ENCODE data around the gene GRIP2.

Gene GRIP2

GRCh38 chr3:14485981-14486380 lies 54.2 kb downstream of the GRIP2 start:
- DNase-seq (ENCODE audit: low read depth in 1 of 2, low spot score in 1 of 2), result no peak

GRCh38 chr3:14484741-14485140 lies 55.4 kb downstream of the GRIP2 start:
- no peak for DNase-seq (ENCODE audit: low read depth in 1 of 2, low spot score in 1 of 2)

DNA sequence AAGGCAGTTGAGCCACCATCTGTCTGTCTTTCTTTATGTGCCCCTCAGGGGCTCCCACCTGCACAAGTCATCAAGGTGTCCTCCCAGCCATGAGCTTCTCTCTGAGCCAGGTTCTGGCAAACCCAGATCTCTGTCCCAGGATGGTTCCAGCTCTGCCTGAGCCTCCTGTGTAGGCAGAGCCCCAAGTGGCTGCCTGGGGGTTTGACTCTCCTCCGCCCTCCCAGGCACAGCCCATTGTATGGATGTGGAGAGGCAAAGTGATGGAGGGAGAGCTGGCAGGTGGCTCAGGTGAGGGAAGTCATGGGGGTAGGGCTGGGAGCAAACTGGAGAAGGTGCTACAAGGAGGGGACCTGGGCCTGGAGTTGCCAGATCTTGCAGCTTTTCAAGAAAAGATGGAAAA lies 56.9 kb downstream of the GRIP2 start:
- DNase-seq (ENCODE audit: low read depth in 1 of 2, low spot score in 1 of 2), result no peak

DNA sequence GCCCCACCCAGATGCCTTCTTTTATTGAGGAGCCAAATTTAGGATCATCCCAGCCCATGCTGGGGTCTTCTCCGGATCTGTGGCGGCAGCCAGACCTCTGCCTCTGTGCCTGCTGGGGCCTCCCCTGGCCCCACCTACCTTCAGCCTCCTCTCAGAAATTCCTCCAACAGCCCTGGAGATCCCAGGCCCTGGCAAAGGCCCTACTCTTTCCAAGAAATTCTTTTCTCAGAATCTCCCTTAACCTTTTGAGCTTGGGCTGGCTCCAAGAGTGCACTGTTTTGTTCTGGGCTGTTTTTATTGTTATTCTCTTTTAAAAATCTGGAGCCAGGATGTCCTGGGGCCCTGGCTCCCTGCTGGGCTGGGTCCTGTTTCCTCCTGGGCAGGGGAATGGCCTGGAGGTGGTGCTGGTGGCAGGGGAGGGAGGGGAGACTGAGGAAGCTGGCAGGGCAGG lies 57.8 kb downstream of the GRIP2 start:
- no peak for DNase-seq (ENCODE audit: low read depth in 1 of 2, low spot score in 1 of 2)

DNA sequence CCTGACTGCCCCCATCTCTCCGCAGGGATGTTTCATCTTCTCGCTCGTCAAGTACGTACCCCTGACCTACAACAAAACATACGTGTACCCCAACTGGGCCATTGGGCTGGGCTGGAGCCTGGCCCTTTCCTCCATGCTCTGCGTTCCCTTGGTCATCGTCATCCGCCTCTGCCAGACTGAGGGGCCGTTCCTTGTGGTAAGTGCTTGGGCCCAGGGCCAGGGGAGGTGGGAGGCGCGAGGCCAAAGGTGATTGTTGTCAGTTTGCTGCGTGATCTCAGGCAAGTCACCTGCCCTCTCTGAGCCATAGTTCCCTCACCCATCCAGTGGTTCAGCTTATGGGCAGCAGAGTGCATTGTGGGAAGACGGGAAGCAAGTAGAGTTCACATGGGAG lies 58.5 kb downstream of the GRIP2 start:
- no peak for DNase-seq (ENCODE audit: low read depth in 1 of 2, low spot score in 1 of 2)

GRCh38 chr3:14481018-14481645 lies 59.0 kb downstream of the GRIP2 start:
- no peak for DNase-seq (ENCODE audit: low read depth in 1 of 2, low spot score in 1 of 2)

DNA sequence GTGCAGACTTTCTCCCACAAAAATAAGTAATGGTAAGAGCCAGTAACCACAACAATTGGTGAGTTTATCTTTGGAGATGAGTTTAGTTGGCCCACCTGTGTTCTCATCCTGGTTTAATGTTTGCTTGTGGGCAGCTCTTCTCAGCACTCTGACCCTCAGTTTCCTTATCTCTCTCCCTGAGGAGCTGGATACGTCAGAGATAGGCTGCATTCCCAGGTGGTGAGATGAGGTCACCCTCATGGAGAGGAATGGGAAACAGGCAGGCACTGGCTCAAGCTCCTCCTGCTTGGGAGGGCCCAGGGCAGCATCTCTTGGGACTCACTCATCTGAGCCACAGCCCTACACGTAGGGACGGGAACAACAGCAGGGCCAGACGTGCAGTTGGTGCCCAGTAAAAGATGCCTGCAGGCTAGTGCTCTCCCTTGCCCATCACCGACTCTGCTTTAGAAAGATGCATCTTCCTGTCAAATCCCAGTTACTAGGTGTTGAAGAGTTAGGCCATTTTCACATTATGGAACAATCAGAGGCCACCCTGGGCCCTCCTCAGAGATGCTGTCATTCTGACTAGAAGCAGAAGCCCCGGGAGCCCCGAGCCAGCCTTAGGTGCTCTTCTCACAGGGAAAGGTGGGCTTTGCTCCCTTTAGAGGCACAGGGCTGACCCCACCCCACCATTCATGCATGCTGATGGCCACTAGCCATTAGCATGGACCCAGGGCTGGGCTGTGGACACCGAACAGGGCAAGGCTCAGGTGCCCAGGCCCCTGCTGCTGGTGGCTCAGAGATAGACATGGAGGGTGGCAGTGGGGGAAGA lies 59.7 kb downstream of the GRIP2 start:
- no peak for DNase-seq (ENCODE audit: low read depth in 1 of 2, low spot score in 1 of 2)

- no peak for DNase-seq (ENCODE audit: low read depth in 1 of 2, low spot score in 1 of 2)
Measured at GRCh38 chr3:14479591-14479990, 60.6 kb downstream of the GRIP2 start.

DNA sequence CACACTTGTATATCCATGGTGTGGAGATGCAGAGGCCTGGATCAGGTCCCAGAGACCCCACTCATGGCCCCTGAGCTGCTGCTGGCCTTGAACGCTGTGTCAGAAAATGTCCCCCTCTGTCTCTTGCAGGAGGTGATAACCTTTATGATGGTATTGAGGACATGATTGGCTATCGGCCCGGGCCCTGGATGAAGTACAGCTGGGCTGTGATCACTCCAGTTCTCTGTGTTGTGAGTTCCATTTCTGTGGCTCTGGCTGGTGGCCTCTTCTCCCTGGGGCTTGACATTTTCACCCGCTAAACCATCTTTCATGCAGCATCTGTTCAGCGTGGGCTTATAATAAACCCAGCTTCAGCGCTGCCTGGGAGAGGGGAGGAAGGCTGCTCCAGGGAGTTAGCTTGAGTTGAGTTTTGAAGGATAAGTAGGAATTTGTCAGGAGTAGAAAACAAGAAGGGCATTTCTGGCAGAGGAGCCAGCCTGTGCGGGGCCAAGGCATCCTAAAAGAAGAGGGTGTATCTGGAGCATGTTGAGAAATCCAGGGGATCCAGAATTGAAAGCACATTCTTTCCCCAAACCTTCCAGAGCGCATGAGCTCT lies 61.1 kb downstream of the GRIP2 start:
- no peak for DNase-seq (ENCODE audit: low read depth in 1 of 2, low spot score in 1 of 2)

DNA sequence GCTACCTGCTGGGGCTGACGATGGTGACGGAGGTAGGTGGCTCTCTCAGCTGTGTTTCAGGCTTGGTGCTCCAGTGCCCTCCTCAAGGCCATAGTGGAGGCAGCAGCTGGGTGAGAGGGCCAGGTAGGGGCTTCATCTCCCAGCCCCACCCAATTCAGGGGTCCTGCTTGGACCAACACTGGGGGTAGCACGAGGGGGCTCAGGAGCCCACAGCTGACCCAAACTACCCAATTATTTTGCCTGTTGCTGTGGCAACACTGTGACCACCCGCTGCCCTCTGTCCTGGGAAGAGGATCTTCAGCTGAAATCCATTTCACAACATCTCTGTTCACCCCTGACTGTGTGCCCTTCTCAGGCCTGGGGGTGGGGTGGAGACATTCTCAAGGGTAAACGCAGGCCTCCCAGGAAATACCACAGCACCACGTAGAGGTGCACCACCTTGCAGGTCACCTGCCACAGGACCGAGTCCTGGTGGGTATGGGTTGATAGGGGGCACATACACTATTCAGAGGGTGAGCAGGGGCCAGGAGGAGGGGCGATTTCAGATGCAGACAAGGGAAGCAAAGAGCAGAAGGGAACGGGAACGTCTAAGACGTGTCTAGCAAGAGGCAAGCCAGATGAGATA lies 62.7 kb downstream of the GRIP2 start:
- no peak for DNase-seq (ENCODE audit: low read depth in 1 of 2, low spot score in 1 of 2)

DNA sequence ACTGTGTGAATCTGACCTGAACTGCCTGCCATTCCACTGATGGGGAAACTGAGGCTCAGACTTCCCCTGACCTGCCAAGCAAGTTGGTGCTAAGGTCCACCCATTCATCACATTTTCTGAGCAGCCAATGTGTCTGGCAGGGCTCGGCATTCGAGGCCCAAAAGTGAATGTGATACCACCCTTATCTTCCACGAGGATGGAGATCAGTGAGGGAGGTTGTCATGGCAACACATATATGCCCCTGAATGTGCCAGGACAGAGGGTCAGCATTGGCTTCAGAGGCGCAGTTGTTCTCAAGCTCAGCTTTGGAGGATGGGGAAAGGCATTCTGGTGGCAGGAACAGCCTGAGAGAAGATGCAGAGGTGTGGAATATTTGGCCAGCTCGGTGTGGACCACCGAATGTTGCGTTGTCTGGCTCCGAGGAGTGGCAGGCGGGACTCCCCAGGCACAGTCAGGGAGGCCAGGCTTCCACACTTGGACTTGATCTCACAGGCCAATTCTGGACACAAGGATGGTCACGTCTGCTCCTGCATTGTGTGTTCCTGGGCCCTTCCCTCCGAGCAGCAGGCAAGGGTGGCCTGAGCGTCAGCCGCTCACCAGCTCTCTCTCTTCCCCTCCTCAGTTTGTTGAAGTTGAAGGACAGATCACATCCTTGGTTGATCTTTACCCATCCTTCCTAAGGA lies 63.4 kb downstream of the GRIP2 start:
- DNase-seq (ENCODE audit: low read depth in 1 of 2, low spot score in 1 of 2), result no peak

- DNase-seq (ENCODE audit: low read depth in 1 of 2, low spot score in 1 of 2), result no peak
Measured at GRCh38 chr3:14475621-14476020, 64.5 kb downstream of the GRIP2 start.

DNA sequence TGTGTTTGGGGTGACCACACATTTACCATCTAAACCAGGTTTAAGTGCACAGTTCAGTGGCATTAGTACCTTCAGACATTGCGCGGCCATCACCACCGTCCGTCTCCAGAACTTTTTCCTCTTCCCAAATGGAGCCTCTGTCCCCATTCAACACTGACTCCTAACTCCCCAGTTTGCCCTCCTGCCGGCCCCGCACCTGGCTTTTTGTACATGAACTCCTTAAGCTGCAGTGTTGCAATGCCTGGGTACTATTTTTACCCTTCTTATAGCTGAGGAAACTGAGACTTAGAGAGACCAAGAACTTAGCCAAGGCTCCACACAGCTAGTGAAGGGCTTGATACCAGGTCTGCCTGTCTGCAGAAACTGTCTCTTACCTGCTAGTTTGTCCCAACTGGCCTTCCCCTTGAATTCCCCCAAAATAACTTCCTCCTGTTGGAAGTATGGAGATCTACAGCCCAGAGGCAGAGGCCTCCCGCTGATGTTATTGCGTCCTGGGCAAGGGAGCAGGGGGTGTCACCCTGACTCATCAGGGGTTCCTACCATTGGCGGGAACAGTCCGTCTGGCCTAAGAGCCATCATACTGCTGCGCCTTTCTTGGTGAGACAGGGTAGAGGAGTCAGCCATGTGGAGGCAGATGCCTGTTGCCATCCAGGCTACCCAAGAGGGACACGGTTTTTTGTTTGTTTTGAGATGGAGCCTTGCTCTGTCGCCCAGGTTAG lies 65.6 kb downstream of the GRIP2 start:
- no peak for DNase-seq (ENCODE audit: low read depth in 1 of 2, low spot score in 1 of 2)

DNA sequence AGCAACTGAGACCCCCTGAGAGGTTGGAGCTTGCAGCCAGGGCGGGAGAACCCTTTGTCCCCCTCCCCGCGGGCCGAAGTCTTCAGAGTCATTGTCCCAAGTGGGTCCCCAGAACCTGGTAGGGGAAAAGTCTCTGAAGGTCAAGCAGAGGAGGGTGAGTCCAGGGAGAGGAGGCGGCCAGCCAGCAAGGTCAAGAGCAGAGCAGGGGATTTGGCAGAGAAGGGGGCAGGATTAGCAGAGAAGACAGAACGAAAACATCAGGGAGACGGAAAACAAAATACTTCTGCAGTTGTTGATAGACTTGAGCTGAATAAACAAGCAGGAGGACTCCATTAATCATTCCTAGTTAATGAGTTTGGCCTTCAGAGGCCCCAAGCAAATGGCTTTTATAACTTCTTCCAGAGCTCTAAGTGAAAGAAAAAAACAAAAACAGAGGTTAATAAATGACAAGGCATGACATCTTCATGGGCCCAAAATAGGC lies 66.7 kb downstream of the GRIP2 start:
- no peak for DNase-seq (ENCODE audit: low read depth in 1 of 2, low spot score in 1 of 2)

- no peak for DNase-seq (ENCODE audit: low read depth in 1 of 2, low spot score in 1 of 2)
Measured at GRCh38 chr3:14472471-14473351, 67.4 kb downstream of the GRIP2 start.

DNA sequence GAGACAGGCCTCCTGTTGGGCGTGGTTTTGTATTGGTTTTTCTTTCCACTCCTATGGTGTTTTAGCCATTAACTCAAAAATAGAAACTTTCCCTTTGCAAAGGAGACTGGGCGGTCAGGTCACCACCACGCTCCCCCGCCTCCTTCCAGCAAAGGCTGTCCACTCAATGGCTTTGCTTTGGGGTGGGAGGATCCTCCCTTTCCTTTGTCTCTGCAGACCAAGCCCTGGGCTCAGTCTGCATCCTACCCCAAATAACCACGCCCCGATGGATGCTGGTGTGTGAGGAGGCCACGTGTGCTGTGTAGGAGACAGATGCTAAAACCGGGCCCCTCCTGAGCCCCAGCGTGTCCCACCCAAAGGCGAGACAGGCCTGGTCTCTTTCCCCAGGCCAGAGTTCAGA lies 68.5 kb downstream of the GRIP2 start:
- no peak for DNase-seq (ENCODE audit: low read depth in 1 of 2, low spot score in 1 of 2)

GRCh38 chr3:14471016-14471415 lies 69.1 kb downstream of the GRIP2 start:
- no peak for DNase-seq (ENCODE audit: low read depth in 1 of 2, low spot score in 1 of 2)

GRCh38 chr3:14470461-14470860 lies 69.7 kb downstream of the GRIP2 start:
- no peak for DNase-seq (ENCODE audit: low read depth in 1 of 2, low spot score in 1 of 2)

DNA sequence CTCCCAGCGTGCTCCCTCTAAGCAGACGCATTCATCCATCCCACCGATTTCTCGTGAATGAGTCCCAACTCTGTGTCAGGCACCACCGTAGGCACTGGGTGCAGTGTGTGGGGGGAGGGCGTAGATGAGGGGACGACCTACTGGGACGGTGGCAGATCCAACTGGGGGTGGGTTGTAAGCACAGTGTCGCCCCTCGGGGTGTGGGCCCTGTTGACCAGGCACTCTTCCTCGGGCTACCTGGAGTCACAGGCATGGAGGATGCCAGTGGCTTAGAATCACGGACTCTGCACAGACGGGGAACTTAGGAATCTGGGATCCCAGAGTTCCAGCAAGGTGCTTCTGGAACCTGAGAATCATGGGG lies 71.5 kb downstream of the GRIP2 start:
- no peak for DNase-seq (ENCODE audit: low read depth in 1 of 2, low spot score in 1 of 2)

All from activated T-helper 1 cell treated with anti-CD3 and anti-CD28 coated beads, Interleukin-2, amount 50 U/mL, for 16 hours (primary cell).